ENCODE results near the gene MTAP. TPM values are rescaled to one million over a fixed set of nuclear protein-coding genes. Genes with fewer than 3 reads are reported as not detected.

Gene MTAP
- total and polyA plus RNA-seq, 2 experiments from 2014 or later: 29.8 to 44.8 TPM

- no peaks in the 10 kb centered on the region for H3K27me3 ChIP-seq (replicated peaks; ENCODE audit: insufficient read depth)
- DNase-seq: peak; percentile 81
- H2AFZ ChIP-seq: no peak overlapping the region
- H3K4me2 ChIP-seq (ENCODE audit: unreplicated experiment): peak overlapping the region; percentile 62
- in situ Hi-C loops (cut with MboI): loop anchor here (10.0 to 25.0 kb wide), 3 partner anchors 194 to 634 kb away; partner anchors contain the start of genes CDKN2B and DMRTA1
- 25 to 38% methylated on average over 2 of the region's 2 CpGs for WGBS, 2 experiments (ENCODE audit: low coverage in 1 of 2, low lambda C conversion rate in 2 of 2, missing lambda C conversion rate in 2 of 2)
- H3K9me3 ChIP-seq (ENCODE audit: low read depth): no peaks in the 10 kb centered on the region
- peak overlapping the region; percentile 56 for H3K27ac ChIP-seq
- peaks cover 42% of the 10 kb centered on the region for H3K4me1 ChIP-seq (ENCODE audit: insufficient read depth)
- H3K36me3 ChIP-seq (ENCODE audit: low read depth): 0 out of 2 replicates have a peak, but pooled peaks cover 4% of the 10 kb centered on the region
- no peak for TF ChIP-seq EZH2phosphoT487 (IDR thresholded peaks at IDR 0.05; ENCODE audit: insufficient read depth, low read depth)
- no peak for TF ChIP-seq EZH2 (IDR thresholded peaks at IDR 0.05; ENCODE audit: insufficient read depth, poor library complexity, severe bottlenecking)
- peaks cover 63% of the 10 kb centered on the region for H3F3A ChIP-seq (ENCODE audit: insufficient read depth)
- no peaks in the 10 kb centered on the region for H3K9me2 ChIP-seq (ENCODE audit: insufficient read depth)
- H3K4me3 ChIP-seq: 0 out of 2 replicates have a peak overlapping the region, but pooled peaks have one; percentile 8
- H3K9ac ChIP-seq: peak overlapping the region; percentile 48
- no peaks in the 10 kb centered on the region for H4K20me1 ChIP-seq (ENCODE audit: insufficient read depth)
- H3K79me2 ChIP-seq (ENCODE audit: insufficient read depth): peaks cover 91% of the 10 kb centered on the region
These were observed 8.0 kb downstream of the MTAP start for GRCh38 chr9:21810388-21810787.

GRCh38 chr9:21810881-21811280, 8.4 kb downstream of the MTAP start:
- no peaks in the 10 kb centered on the region for H3K9me3 ChIP-seq (ENCODE audit: low read depth)
- H3K9me2 ChIP-seq (ENCODE audit: insufficient read depth): no peaks in the 10 kb centered on the region
- peaks cover 9% of the 10 kb centered on the region for H3K36me3 ChIP-seq (ENCODE audit: low read depth)
- peak; percentile 24 for DNase-seq
- H2AFZ ChIP-seq: no peak overlapping the region
- peaks cover 91% of the 10 kb centered on the region for H3K79me2 ChIP-seq (ENCODE audit: insufficient read depth)
- no peak overlapping the region for H3K4me2 ChIP-seq (ENCODE audit: unreplicated experiment)
- TF ChIP-seq EZH2phosphoT487 (IDR thresholded peaks at IDR 0.05; ENCODE audit: insufficient read depth, low read depth): no peak
- TF ChIP-seq EZH2 (IDR thresholded peaks at IDR 0.05; ENCODE audit: insufficient read depth, poor library complexity, severe bottlenecking): no peak
- in situ Hi-C loops (cut with MboI): loop anchor here (10.0 to 25.0 kb wide), 3 partner anchors 194 to 634 kb away; partner anchors contain the start of genes CDKN2B and DMRTA1
- 58 to 60% methylated on average over 6 of the region's 6 CpGs for WGBS, 2 experiments (ENCODE audit: low coverage in 1 of 2, low lambda C conversion rate in 2 of 2, missing lambda C conversion rate in 2 of 2)
- peak overlapping the region; percentile 48 for H3K9ac ChIP-seq
- peaks cover 37% of the 10 kb centered on the region for H3K4me1 ChIP-seq (ENCODE audit: insufficient read depth)
- no peak overlapping the region for H3K4me3 ChIP-seq
- H3K27ac ChIP-seq: peak overlapping the region; percentile 56
- H3K27me3 ChIP-seq (replicated peaks; ENCODE audit: insufficient read depth): no peaks in the 10 kb centered on the region
- H4K20me1 ChIP-seq (ENCODE audit: insufficient read depth): no peaks in the 10 kb centered on the region
- peaks cover 68% of the 10 kb centered on the region for H3F3A ChIP-seq (ENCODE audit: insufficient read depth)

- no peaks in the 10 kb centered on the region for H4K20me1 ChIP-seq (ENCODE audit: insufficient read depth)
- no peaks in the 10 kb centered on the region for H3K9me2 ChIP-seq (ENCODE audit: insufficient read depth)
- H3K79me2 ChIP-seq (ENCODE audit: insufficient read depth): peaks cover 88% of the 10 kb centered on the region
- peaks cover 78% of the 10 kb centered on the region for H3F3A ChIP-seq (ENCODE audit: insufficient read depth)
- H3K4me1 ChIP-seq (ENCODE audit: insufficient read depth): peaks cover 42% of the 10 kb centered on the region
- H3K4me3 ChIP-seq: no peak overlapping the region
- no peak for DNase-seq
- no peak overlapping the region for H2AFZ ChIP-seq
- 91 to 98% methylated on average over 3 of the region's 3 CpGs for WGBS, 2 experiments (ENCODE audit: low coverage in 1 of 2, low lambda C conversion rate in 2 of 2, missing lambda C conversion rate in 2 of 2)
- H3K36me3 ChIP-seq (ENCODE audit: low read depth): peaks cover 19% of the 10 kb centered on the region
- peak overlapping the region; percentile 67 for H3K27ac ChIP-seq
- peak overlapping the region; percentile 43; the same call in 1 of the 2 replicates for H3K9ac ChIP-seq
- in situ Hi-C loops (cut with MboI): loop anchor here (10.0 to 25.0 kb wide), 3 partner anchors 193 to 633 kb away; partner anchors contain the start of genes CDKN2B and DMRTA1
- no peaks in the 10 kb centered on the region for H3K9me3 ChIP-seq (ENCODE audit: low read depth)
- TF ChIP-seq EZH2phosphoT487 (IDR thresholded peaks at IDR 0.05; ENCODE audit: insufficient read depth, low read depth): no peak
- no peak for TF ChIP-seq EZH2 (IDR thresholded peaks at IDR 0.05; ENCODE audit: insufficient read depth, poor library complexity, severe bottlenecking)
- H3K4me2 ChIP-seq (ENCODE audit: unreplicated experiment): peak overlapping the region; percentile 31
- no peaks in the 10 kb centered on the region for H3K27me3 ChIP-seq (replicated peaks; ENCODE audit: insufficient read depth)
These were observed 9.5 kb downstream of the MTAP start for GRCh38 chr9:21811914-21812313.

- Histone ChIP-seq H2AFZ (no peak overlapping the region), H3K9me3 (ENCODE audit: low read depth) (no peaks in the 10 kb centered on the region), H3K4me1 (ENCODE audit: insufficient read depth) (peaks cover 45% of the 10 kb centered on the region), H3K79me2 (ENCODE audit: insufficient read depth) (peaks cover 83% of the 10 kb centered on the region), H3K4me3 (no peak overlapping the region), H4K20me1 (ENCODE audit: insufficient read depth) (no peaks in the 10 kb centered on the region), H3K27ac (peak overlapping the region; percentile 67), H3K36me3 (ENCODE audit: low read depth) (peaks cover 19% of the 10 kb centered on the region), H3K27me3 (replicated peaks; ENCODE audit: insufficient read depth) (no peaks in the 10 kb centered on the region), H3K9me2 (ENCODE audit: insufficient read depth) (no peaks in the 10 kb centered on the region), H3F3A (ENCODE audit: insufficient read depth) (peaks cover 80% of the 10 kb centered on the region), H3K4me2 (ENCODE audit: unreplicated experiment) (no peak overlapping the region), H3K9ac (peak overlapping the region; percentile 43; the same call in 1 of the 2 replicates)
- TF ChIP-seq EZH2phosphoT487 (IDR thresholded peaks at IDR 0.05; ENCODE audit: insufficient read depth, low read depth) (no peak), EZH2 (IDR thresholded peaks at IDR 0.05; ENCODE audit: insufficient read depth, poor library complexity, severe bottlenecking) (no peak)
- in situ Hi-C loops (cut with MboI): loop anchor here (10.0 to 25.0 kb wide), 3 partner anchors 192 to 632 kb away; partner anchors contain the start of genes CDKN2B and DMRTA1
- 38 to 54% methylated on average over 2 of the region's 2 CpGs for WGBS, 2 experiments (ENCODE audit: low coverage in 1 of 2, low lambda C conversion rate in 2 of 2, missing lambda C conversion rate in 2 of 2)
- peak; percentile 79 for DNase-seq
These were observed 10.0 kb downstream of the MTAP start for GRCh38 chr9:21812415-21812814.
